SKM-1 treated with dmso at 0.1 percent for 144 hours (cell line): ENCODE measurements around the gene PDXK.
"Not testable (repeated sequence)": the region's sequence is repeated elsewhere in the genome, so short reads cannot be mapped to it uniquely, and the experiment has no call there.

Experiments used
- DNase-seq: peaks from one replicate; lab custom pipeline; 2025; ENCODE audit not compliant: unreplicated experiment; lab: John Stamatoyannopoulos, UW

The PDXK gene

DNA sequence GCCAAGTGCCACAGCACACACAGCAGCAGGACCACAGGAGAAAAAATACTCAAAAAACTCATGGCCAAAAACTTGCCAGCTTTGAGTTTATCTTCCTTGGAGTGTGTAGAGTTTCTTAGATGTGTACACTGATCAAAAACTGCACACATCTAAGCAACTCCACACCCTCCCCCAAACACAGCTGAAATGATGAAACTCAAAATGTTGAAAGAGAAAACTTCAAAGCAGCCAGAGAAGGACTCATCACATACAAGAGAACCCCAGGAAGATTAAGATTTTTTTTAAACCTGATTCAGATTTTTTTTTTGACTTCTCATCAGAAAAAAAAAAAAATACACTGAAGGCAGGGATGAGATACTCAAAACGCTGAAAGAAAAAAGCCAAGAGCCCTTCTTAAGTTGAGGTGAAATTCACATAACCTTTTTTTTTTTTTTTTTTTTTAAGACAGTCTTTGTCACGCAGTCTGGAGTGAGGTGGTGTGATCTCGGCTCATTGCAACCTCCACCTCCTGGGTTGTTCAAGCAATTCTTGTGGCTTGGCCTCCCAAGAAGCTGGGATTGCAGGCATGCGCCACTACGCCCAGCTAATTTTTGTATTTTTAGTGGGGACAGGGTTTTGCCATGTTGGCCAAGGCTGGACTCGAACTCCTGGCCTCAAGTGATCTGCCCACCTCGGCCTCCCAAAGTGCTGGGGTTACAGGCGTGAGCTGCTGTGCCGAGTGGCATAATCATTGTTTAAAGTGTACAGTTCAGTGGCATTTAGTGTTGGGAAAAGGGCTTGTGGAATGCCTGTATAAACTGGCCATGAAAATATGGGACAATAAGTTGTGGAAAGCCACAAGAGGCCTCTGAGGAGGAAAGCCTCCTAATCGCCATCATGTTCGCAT, 20.9 kb upstream of the PDXK start:
- no peak for DNase-seq

DNA sequence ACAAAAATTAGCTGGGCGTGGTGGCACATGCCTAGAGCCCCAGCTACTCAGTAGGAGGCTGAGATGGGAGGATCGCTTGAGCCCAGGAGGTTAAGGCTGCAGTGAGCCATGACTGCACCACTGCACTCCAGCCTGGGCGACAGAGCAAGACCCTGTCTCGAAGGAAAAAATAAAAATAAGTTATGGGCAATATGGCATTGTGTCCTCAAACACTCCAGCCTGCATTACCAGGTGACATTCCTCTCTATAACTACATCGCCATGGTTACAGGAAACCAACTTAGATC, 19.5 kb upstream of the PDXK start:
- DNase-seq, result not testable (repeated sequence)

DNA sequence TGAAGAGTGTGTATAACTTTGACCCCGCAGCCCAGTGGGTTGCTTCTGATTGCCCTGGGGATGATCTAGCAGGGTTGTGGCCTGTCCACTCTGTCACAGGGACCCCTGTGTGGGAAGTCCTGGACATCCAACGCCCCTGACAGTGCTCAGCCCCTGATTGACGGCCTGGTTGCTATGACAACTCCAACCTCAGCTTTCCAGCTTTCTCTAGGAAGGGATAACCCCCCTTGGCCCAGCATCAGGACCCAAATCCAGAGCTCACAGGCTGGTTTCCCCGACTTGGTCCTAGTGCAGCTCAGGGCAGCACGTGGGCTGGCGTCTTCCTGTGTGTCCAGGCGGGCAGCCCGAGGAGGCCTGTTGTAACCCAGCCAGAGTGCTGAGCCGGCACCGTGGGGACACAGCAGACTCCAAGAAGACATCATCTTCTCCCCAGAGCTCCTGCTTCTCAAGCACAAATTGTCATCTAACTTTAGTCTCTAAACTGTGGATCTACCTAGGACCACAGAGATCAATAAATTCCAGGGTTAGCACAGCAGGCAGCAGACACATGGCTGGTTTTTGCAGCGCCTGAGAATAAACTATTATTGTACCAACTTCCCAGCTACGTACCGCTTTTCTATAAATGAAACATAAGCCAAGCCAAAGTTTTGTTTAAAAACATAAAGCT, 18.9 kb upstream of the PDXK start:
- DNase-seq, result no peak

DNA sequence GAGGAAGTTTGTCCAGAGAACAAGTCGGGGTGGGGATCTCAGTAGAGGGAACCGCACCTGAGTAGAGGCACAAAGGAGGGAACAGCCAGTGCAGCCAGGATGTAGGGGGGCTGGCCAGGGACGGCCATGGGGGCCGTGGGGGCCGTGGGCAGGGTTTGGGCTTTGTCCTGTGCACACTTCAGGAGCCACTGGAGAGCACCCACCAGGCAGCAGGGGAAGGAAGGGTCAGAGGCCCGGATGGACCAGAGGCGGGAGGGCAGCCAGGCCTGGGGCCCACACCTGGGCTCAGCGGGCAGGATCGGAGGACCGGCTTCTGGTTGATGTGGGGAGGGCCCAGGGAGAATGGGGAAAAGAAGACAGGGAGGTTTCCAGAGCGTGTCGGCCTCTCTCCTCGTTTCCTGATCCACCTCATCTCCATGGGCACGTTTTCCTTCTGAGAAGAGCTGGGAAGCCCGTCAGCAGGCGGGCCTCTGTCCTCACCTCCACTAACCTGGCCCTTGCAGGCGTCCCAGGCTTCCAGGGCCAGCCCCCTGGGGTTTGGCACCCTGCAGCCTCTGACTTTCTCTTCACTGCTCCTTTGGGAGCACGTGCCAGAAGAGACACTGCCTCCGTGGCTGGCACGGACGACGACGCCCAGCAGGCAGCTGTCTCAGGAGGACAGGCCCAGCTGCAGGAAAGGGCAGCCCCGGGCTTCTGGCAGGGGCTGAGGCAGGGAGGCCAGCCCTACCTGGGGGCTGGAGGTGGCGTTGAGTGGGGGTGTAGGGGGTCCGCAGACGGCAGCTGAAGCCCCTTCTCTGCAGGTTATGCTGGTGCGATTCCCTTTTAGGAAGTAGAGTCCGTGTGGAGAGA, 16.8 kb upstream of the PDXK start:
- DNase-seq, result no peak

DNA sequence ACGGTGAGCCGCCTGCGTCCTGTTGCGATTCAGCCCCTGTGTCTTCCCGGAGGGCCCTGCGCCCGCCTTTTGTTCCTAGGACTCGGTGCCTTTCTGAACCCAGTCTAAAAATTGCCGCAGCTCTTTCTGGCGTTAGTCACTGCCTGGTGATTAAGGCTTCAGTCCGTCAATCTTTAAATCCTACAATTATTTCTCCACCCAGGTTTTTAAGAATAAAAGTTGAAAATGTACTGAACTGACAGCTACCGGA, 16.2 kb upstream of the PDXK start:
- no peak for DNase-seq

DNA sequence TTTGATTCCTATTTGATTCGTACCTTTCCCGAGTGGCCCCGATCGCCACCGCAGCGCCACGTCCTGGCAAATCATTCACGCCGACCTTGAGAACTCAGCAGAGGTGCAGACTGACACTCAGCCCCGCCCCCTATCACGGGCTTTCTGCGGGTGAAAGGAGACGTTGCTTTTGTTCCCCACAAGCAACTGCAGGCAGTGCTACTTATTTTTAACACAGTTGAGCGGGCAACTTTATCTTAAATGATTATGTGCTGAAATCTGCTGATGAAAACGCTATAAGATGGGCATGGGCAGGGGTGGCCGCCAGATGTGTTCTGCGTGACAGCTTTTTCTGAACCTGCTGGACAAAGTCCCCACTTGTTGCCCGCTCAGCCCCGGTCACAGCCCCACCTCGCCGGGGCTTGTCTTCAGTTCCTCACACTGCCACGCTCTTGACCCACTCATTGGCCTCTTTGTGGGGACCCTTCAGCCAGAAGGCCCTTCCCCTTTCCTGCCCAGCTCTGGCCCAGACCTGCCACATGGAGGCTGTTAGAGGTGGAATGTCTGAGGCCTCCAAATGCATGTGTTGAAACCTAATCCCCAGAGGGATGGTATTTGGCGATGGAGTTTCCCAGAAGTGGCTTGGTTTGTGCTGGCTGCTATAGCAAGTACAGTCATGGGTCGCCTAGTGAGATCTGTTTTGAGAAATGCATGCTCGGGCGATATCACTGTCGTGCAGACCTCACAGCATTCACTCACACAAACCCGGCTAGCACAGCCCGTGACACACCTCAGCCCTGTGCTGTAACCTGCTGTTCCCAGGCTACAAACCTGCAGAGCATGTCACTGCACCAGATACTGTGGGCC, 15.7 kb upstream of the PDXK start:
- no peak for DNase-seq

DNA sequence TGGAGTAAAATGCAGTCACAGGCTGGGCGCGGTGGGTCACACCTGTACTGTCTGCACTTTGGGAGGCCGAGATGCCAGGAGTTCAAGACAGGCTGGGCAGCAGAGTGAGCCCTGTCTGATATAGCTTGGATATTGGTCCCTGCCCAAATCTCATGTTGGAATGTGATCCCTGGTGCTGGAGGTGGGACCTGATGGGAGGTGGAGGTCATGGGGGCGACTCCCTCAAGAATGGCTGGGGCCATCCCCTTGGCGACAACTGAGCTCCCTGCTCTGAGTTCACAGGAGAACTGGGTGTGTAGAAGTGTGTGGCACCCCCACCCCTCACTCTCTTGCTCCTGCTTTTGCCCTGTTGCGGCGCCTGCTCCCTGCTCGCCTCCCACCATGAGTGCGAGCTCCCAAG, 11.5 kb upstream of the PDXK start:
- no peak for DNase-seq

DNA sequence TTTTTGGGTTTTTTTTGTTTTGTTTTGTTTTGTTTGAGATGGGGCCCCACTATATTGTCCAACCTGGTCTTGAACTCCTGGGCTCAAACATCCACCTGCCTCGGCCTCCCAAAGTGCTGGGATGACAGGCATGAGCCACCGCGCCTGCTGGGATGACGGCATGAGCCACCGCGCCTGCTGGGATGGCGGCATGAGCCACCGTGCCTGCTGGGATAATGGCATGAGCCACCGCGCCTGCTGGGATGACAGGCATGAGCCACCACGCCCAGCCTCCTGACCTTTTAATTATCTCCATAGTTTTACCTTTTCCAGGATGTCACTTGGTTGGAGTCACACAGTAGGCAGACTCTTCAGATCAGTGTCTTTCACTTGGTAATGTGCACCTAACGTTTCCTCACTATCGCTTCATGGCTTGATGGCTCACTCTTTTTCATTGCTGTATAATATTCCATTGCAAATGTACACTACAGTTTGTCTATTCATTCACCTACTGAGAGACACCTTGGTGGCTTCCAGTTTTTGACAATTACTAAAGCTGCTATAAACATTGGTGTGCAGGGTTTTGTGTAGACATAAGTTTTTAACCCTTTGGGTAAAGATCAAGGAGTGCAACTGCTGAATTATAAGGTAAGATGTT, 10.1 kb upstream of the PDXK start:
- no peak for DNase-seq

DNA sequence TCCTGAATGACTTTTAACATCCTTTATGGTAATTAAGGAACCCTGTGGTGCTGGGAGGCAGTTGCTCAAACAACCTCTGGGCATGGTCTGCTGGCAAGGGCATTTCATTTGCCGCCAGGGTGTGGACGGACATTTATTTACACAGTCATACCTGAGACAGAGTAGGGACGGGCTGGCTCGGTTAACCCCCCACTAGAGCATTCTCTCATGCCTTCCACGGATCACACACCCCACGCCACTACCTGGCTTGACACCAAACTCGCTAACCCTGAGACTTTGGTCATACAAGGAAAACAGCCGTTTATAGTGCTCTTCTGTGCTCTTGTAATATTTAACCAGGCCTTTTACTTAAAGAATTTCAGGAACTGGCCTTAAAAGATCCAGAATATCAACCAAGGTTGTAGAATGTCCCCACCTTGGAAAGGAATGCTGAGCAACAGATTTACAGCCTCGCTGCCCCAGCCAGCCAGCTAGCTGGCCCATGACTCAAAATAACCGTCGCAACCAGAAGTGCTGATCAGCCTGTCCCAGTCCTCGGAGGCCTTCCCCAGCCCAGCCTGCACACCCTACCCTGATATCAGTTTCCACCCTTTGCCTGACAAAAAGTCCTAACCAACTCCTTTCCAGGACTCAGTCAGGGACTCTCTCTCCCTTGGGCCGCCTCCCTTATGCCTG, 6.5 kb upstream of the PDXK start:
- no peak for DNase-seq

DNA sequence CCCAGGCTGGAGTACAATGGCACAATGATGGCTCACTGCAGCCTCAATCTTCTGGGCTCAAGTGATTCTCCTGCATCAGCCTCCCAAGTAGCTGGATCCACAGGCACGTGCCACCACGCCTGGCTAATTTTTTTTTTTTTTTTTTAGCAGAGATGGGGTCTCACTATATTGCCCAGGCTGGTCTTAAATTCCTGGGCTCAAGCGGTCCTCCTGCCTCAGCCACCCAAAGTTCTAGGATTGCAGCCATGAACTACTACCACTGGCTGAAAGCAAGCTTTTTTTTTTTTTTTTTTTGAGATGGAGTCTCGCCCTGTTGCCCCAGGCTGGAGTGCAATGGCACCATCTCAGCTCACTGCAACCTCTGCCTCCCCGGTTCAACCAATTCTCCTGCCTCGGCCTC, 5.8 kb upstream of the PDXK start:
- not testable (repeated sequence) for DNase-seq

DNA sequence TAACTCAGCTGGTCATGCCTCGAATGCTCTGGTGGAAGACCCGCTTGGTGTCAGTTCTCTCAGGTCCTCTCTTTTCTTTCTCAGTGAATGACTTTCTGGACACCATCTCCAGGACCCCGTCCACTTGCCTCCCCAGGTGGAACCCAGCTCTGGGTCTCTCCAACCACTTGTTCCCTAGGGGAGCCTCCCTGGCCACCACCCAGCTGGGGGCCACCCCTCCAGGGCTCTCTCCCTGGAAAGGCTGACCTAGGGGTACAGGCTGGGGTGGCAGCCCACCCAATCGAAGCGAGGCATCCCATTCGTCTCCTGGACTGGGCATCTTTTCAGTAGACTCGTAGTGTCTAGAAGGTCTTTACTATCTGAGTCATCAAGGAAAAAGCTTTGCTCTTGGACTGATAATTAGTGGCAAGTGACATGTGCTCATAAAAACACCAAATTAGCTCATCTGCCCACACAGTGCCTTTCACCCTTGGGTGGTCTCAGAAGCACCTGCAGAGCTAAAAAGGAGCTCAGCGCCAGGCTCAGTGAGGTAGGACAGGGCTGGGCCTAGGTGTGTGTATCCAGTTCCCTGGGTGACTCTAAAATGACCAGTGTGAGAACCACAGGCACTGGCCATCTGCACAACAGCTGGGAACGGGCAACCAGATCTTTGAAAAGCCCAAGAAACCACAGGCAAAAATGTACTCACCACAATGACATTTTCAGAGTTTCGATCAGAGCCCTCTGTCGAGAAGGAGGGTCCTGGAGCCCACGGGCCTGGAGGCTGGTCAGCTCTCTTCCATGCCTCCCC, 2.4 kb upstream of the PDXK start:
- no peak for DNase-seq

DNA sequence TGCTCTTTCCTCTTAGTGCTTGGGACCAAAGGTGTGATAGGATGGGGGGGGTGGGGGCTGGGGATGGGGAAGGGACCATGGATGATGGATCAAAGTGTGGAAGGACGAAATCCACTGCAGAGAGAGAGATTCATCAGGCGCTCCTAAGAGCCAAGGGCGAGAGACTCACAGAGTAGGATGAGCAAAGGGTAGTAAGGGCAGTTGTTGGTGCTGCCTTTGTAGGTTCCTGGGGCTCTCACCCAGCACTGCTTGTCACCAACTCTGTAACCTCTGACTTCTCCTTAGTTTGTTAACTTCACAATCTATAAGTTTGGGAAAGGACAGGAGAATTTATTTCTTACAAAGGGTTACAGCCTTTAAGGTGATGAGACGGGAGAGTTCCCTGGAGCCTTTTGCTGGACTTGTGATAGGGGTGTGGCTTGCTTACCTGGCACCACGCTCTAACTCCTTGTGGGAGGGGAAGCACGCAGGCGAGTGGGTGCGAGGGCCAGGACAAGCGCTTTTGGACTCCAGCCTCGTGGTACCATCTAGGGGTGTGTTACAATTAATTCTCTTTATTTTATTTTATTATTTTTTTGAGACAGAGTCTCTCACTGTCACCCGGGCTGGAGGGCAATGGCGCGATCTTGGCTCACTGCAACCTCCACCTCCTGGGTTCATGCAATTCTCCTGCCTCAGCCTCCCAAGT, 1.6 kb upstream of the PDXK start:
- no peak for DNase-seq

DNA sequence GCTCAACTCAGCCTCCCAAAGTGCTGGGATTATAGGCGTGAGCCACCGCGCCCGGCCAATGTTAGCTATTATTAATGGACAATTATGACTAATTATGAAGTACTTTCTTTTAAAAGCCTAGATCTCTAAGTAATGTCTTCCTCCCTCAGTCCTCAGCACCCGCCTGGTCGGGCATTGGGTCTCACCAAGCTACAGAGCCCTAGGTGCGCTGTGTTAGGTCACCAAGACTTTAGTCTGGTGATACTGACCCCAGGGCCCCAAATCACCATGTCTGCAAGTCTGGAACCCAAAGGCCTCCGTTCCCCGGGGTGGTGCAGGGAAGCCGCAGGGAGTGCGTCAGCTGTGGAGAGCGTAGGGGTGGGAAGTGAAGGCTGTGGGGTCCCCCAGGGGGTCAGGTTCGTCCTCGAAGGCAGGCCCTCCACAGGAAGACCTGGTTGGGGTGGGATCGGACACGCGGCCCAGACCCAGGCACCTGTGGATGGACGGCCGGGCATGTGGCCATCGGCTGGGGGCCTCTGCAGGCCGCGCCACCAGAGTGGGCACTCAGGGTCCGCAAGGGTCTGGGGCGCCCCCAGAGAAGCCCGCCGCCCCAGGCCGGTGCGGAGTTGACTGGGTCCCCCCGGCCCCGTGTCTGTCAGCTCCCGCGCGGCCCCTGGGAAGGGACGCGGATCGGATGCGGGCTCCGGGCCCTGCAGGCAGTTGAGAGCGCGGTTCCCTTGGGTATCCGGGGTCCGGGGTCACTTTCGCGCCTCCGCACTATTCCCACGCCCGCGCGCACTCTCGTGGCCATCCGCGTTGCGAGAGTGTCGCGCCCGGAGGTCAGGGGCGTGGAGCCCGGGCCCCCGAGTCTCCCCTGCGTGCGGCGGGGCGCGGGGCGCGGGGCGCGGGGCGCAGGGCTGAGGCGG, 710 bp upstream of the PDXK start:
- DNase-seq, result no peak

DNA sequence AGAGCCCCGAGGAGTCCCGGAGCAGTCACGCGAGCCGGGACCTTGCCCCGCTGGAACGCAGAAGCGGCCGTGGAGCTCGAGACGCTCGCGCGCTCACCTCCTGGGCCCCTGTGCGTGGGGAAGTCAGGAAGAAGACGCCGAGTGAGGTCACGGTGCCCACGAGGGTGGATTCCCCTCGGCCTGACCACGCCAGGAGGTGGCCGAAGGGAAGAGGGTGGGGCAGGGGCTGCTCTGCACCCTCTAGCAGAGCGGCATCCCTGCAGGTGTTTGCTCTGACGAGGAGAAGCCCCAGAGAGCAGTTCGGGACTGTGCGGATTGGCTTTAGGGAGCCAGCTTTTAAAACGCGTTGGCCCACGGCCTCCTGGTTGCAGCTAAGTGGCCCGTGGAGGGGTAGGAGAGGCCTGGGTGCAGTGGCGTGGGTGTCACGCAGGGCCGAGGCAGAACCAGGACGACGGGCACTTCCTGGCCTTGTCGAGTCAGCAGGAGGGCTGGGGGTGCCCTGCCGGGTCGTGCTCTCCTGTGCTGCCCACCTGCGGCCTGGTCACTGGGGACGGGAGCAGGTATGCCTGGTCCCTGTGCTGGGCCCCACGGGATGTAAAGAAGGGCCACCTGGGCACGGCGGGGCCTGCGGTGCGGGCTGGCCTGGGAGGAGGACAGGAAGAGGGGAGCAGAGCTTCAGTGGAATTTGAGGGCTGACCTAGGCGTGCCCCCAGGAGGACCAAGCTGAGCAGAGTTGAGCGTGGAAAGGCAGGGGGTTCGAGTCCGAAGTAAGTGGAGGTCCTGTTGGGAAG, 1.0 kb downstream of the PDXK start:
- no peak for DNase-seq

DNA sequence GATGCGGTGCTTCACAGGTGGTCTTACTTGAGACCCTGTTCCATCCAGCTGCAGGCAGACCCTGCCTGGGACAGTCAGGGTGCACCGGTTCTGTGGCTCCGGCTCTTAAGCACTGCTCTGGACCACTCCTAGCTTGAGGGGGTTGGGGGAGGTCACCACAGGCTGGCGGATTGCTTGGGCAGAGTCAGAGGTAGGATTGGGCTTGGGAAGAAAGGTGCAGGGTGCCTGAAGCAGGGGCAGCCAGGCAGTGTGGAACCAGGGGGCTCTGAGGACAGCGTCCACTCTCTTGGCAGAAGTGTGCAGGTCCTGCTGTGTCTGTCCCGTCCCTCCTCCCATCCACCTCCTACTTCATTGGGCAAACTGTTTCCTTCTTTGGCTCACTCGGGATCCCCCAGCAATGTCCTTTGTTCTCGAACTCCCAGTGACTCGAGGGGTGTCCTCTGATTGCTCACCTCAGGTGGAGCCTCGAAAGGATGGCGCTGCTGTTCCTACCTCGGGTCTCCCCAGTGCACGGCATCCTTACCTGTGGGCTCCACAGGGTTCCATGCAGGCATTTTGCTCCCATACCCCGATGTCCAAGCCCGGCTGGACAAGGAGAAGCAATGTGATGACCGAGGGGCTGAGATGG, 1.7 kb downstream of the PDXK start:
- no peak for DNase-seq

DNA sequence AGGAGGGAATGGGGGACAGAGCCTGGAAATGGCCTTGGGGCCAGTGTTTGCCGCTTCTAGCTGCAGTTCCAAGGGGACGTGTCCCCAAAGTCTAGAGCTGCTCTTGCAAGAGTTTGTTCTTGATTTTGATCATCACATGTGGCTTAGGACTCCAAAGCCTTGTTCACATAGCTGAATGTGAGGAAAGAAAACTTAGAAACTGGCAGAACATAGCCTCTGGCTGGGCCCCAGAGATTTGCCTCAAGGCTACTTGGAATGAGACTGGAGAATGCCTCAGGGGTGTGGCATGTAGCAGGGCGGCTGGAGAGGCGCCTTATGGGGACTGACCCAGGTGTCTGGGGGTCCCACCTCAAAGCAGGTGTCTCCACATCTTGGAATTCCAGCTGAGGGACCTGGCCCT, 2.3 kb downstream of the PDXK start:
- no peak for DNase-seq

DNA sequence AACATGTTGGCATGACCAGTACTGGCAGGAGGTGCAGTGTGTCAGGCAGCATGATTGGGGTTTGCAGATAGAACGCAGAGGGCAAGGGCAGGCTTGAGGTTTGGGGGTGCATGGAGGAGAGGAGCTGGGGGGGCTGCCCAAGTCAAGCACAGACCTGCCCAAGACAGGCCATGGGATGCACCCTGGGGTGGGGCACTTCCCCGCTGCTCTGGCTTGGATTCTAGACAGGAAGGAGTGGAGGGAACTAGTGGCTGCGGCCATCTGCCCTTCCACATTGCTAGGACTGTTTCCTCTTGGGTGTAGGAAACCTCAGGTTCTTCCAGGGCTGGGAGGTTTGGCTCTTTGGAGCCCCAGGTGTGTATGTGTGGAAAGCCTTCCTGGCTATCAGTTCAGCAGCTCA, 3.0 kb downstream of the PDXK start:
- DNase-seq, result no peak
